GM03348 (cell line): ENCODE results near the gene WWP2.
"Not testable (repeated sequence)": the region's sequence is repeated elsewhere in the genome, so short reads cannot be mapped to it uniquely, and the experiment has no call there.

ENCODE experiments used
- DNase-seq: peaks from one replicate; pipeline ENCODE4 v3.0.0; 2012; ENCODE audit warnings: low spot score

Gene WWP2

GRCh38 chr16:69796285-69797118 lies 34.4 kb downstream of the WWP2 start:
- DNase-seq: peak; percentile 80

DNA sequence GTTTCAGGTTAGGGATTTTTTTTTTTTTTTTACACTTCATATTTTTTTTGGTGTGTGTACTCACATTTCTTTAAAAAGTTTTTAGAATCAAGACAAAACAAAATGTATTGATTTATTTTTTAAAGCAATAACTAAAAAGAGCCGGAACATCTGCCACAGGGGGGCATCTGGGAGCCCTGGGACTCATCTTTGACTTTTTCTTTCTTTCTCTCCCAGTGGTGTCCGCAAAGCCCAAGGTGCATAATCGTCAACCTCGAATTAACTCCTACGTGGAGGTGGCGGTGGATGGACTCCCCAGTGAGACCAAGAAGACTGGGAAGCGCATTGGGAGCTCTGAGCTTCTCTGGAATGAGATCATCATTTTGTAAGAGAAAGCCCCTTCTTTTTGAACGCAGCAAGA lies 36.3 kb downstream of the WWP2 start:
- peak; percentile 30 for DNase-seq

DNA sequence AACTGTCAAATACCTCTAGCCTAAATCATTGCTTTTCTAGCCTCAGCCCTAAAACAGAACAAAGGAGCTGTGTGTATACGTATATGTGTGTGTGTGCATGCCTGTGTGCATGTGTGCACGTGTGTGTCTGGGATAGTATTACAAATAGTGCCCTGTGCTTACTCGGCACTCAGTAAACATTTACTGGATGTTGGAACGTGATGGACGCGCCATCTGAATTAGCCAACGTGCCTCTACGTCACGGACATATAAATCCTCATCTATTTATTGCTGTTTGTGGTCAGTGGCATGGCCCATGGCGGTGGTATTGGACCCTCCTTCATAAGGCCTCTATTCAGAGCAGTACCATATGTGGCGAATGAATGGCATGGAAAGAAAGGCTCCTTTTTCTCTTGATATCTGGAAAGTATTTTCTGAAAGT lies 37.5 kb downstream of the WWP2 start:
- no peak for DNase-seq

DNA sequence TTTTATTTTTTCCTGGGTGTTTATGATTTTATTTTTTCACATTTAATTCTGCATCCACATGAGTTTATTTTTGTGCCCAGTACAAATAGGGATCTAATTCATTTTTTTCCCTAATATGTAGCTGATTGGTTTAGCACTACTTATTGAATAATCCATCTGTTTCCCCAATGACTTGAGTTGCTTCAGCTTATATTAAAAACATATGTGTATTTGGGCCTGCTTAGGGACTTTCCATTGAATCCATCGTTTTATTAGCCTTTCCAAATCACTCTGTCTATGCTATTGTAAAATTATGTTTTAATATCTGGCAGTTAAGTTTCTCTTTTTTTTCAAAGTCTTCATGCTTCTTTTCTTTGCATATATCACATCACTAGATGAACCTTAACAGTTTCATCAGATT lies 42.2 kb downstream of the WWP2 start:
- DNase-seq: peak; percentile 54

GRCh38 chr16:69806776-69807175 lies 44.6 kb downstream of the WWP2 start:
- not testable (repeated sequence) for DNase-seq

DNA sequence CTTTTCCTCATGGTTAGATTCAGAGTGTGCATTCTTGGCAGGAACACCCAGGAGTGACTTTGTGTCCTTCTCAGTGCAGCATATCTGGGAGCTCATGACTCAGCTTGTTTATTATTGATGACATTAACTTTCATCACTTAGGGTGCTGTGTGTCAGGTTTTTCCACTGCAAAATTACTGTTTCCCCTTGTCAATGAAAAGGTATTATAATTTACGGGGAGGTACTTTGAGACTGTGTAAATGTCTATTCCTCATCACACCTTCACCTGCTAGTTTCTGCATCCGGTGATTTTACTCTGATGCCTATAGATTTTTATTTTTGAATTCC lies 50.5 kb downstream of the WWP2 start:
- no peak for DNase-seq

GRCh38 chr16:69814078-69814477 lies 51.9 kb downstream of the WWP2 start:
- DNase-seq: no peak

GRCh38 chr16:69814561-69814960 lies 52.4 kb downstream of the WWP2 start:
- no peak for DNase-seq

- DNase-seq: not testable (repeated sequence)
Measured at GRCh38 chr16:69815216-69815883, 53.2 kb downstream of the WWP2 start.

DNA sequence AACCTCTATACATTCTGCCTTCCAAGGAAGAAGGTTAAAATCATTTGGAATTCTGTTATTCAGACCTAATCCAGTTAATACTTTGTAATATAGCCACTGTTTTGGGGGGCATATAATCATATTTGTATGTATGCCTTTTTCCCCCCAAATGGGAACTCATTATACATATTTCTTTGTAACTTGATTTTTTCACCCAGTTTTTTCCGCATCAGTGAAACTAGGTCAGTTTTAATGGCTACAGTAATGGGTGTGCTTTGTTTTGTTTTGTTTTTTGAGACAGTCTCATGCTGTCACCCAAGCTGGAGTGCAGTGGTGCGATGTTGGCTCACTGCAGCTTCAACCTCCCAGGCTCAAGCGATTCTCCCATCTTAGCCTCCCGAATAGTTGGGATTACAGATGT lies 54.9 kb downstream of the WWP2 start:
- DNase-seq: no peak

- no peak for DNase-seq
Measured at GRCh38 chr16:69818891-69819545, 56.9 kb downstream of the WWP2 start.

GRCh38 chr16:69820926-69821541 lies 58.9 kb downstream of the WWP2 start:
- DNase-seq: peak; percentile 86

DNA sequence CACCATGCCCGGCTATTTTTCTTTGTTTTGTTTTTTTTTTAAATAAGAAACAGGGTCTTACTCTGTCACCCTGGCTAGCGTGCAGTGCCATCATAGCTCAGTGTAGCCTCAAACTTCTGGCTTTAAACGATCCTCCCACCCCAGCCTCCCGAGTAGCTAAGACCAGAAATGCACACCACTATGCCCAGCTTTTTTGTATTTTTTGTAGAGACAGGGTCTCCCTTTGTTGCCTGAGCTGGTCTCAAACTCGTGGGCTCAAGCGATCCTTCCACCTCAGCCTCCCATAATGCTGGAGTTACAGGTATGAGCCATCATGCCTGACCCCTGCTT lies 59.7 kb downstream of the WWP2 start:
- no peak for DNase-seq

DNA sequence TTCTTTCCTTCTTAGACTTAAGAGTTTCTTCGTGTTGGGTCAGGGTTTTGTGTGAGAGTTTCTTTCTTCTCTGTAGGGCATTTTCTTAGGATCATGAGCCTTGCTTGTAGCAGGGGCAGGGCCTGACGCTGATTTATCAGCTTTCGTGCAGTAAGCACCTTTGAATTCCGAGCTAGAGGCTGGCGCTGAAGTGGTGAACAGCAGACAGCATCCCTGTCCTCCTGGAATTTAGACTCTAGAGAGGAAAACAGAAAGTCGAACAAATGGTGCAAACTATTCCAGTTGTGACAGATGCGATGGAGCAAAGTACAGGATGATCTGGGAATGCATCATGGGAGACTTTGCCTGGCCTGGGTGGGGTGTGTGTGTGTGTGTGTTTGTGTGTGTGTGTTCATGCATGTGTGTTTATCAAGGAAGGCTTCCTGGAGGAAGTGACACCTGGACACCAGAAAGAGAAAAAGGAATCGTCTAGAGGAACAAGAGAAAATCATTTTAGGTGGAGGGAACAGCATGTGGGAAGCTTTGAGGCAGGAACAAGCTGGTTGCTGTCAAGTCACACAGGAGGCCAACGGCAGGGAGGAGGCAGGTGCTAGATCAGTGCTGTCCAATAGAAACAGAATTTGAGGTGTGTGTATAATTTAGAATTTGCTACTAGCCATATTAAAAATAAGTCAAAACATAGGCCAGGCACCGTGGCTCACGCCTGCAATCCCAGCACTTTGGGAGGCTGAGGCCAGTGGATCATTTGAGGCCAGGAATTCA lies 60.2 kb downstream of the WWP2 start:
- no peak for DNase-seq

DNA sequence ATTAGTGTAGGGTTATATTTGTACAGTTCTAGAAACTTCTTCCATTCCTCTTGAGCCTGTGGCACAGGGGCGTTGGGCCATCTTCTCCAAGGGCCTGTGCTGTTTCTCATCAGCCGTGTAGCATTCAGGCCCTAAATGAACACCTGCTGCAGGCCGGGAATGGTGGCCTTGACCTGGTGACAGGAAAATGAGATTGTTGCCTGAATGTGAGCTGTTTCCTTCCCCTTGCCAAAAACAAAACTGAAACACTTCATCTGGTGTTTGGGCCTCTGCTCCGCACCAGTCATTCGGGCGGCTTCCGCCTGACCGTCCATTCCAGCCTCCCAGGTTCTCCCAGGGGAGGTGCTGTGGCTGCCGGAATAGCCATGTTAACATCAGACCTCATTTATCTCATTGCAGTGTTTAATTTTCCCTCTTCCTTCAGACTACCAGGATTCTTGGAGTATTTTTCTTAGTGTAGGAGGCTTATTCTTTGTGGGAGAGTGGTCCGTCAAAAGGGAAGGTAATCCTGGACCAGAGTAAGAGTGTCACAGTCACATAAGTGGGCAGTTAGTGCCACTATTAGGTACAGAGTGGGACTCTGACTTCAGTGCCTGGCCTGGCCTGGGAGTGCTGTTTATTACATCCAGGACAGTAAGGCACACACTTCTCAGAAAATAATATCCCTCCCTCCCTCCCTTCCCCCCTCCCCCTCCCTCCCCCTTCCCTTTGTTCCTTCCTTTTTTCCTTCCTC lies 61.9 kb downstream of the WWP2 start:
- DNase-seq: no peak

- DNase-seq: not testable (repeated sequence)
Measured at GRCh38 chr16:69824564-69825142, 62.5 kb downstream of the WWP2 start.

GRCh38 chr16:69827524-69827923 lies 65.4 kb downstream of the WWP2 start:
- no peak for DNase-seq

GRCh38 chr16:69829338-69829737 lies 67.2 kb downstream of the WWP2 start:
- DNase-seq: no peak

GRCh38 chr16:69830146-69830533 lies 68.0 kb downstream of the WWP2 start:
- no peak for DNase-seq

- no peak for DNase-seq
Measured at GRCh38 chr16:69830534-69831211, 68.5 kb downstream of the WWP2 start.
